Stimulated activated CD4-positive, alpha-beta T cell treated with anti-CD3 and anti-CD28 coated beads, Interleukin-15, amount 100 ng/mL, for 1 hour (primary cell): Measurements from ENCODE around the gene CEP85L.
"Not testable (repeated sequence)": the region's sequence is repeated elsewhere in the genome, so short reads cannot be mapped to it uniquely, and the experiment has no call there.

Experiments used
- DNase-seq, 2 donors: peaks; one replicate each; pipeline ENCODE4 v3.0.0-alpha.2; 2020; ENCODE audit warnings: low read depth in 1 of 2, low spot score in 1 of 2

Gene CEP85L

DNA sequence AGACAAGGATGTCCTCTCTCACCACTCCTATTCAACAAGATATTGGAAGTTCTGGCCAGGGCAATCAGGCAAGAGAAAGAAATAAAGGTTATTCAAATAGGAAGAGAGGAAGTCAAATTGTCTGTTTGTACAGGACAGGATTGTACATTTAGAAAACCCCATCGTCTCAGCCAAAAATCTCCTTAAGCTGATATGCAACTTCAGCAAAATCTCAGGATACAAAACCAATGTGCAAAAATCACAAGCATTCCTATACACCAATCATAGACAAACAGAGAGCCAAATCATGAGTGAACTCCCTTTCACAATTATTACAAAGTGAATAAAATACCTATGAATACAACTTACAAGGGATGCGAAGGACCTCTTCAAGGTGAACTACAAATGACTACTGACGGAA lies 217.2 kb downstream of the CEP85L start:
- not testable (repeated sequence) for DNase-seq

DNA sequence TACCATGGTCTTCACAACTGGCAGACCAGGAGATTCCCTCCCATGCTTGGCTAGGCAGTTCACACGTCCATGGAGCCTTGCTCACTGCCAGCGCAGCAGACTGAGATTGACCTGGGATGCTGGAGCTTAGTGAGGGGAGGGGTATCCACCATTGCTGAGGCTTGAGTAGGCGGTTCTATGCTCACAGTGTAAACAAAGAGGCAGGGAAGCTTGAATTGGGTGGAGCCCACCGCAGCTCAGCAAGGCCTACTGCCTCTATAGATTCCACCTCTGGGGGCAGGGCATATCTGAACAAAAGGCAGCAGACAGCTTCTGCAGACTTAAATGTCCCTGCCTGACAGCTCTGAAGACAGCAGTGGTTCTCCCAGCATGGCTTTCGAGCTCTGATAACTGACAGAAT lies 230.1 kb downstream of the CEP85L start:
- not testable (repeated sequence) for DNase-seq

DNA sequence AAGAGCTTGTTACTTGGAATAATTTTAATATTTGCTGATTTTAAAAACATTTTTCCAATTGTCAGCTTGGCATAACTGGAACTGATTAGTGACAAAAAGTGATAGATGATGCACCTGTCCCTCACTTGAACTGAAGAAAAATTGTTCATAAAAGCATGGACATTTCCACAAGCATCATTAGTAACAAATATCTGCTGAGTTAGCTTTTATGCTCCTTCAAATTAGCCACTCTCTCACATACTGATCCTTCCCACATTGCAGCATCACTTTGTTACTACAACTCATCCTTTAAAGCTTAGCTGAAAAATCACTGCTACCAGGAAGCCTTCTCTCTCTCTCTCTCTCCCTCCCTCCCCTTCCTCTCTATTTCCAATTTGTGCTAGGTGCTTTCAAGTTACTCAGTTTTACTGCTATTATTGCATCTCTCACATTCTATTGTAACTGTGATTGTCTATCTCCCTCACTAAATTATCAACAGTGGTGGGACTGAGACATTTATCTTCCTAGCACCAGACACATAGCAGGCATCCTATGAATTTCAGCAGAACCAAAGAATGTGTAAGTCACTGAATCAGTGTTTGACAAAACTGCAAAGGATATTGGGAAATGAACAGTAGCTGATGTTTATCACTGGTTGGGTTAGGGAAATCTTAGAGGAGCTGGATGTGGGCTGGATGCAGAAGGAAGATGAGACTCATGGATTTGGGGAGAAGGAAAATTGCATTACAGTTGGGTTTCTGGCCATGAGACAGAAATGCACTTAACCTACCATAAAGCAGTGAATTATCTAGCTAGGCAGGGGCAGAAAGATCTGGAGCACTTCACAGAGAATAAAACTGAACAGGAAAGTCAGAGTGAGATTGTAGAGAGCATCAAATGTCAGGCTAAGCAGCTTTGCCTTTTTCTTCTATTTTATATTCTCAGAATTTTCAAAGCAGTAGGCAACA lies 231.7 kb downstream of the CEP85L start:
- no peak for DNase-seq
